ENCODE results near the gene PSD4. TPM values are rescaled to one million over a fixed set of nuclear protein-coding genes. Genes with fewer than 3 reads are reported as not detected.

The PSD4 gene
- total and polyA plus RNA-seq, 2 of the 8 experiments (the other 6 are each of a cell fraction or from before 2014, with no cell fraction given) = 0.53 to 1.2 TPM

DNA sequence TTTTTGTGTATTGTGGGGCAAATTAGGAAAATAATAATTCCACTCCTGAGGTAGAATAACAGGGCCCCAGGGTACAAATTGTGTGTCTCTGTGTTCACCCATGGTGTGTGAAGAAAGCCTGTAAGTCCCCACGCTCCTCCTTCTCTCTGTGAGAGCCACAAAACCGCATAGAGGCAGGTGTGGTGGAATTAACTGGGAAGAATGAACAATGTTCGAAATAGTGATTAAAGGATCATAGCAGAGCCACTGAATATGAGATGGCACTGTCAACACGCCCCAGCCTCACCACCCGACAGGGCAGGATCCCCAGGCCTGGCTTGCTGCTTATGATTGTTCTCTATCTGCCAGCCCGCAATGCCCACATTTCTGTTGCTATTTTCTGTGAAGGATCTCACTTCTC is 32.3 kb upstream of the PSD4 start (continued):
- TF ChIP-seq BACH1 (IDR thresholded peaks at IDR 0.05; ENCODE audit: low read length) = no peak
- TF ChIP-seq CTBP2 (IDR thresholded peaks at IDR 0.05; ENCODE audit: borderline replicate concordance, insufficient read depth, insufficient read length, low read length) = no peak
- no peak for TF ChIP-seq CEBPB (IDR thresholded peaks at IDR 0.05; ENCODE audit: low read depth, low read length)
- TF ChIP-seq RXRA (IDR thresholded peaks at IDR 0.05; ENCODE audit: insufficient read depth, low read depth, low read length) = no peak
